SKM-1 treated with dmso at 0.1 percent for 144 hours (cell line): ENCODE measurements around the gene TMEM132C.

Source experiments
- DNase-seq: peaks from one replicate; lab custom pipeline; 2025; ENCODE audit not compliant: unreplicated experiment; lab: John Stamatoyannopoulos, UW

Gene TMEM132C

GRCh38 chr12:128698301-128698972, 431.5 kb downstream of the TMEM132C start:
- no peak for DNase-seq

GRCh38 chr12:128699106-128699505, 432.1 kb downstream of the TMEM132C start:
- DNase-seq, result no peak

DNA sequence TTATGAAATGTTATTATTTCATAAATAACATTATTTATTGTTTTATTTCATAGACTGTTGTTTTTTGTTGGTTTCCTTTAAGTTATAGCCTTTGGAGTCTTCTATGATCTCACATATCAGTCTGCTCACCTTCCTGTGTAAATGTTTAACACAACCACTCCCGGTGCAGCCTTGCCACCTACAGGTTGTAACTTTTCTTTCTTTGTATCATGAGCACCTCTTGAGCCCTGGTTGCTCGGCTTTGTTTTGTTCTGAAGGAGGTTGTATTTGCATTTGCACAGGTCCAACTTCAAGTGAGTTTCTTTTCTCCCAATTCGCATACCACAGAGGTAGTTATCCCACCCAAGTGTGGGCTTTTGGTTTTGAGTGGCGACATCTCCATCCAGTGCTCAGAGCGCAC, 435.4 kb downstream of the TMEM132C start:
- no peak for DNase-seq

- DNase-seq, result no peak
Measured at GRCh38 chr12:128705140-128705539, 438.2 kb downstream of the TMEM132C start.

DNA sequence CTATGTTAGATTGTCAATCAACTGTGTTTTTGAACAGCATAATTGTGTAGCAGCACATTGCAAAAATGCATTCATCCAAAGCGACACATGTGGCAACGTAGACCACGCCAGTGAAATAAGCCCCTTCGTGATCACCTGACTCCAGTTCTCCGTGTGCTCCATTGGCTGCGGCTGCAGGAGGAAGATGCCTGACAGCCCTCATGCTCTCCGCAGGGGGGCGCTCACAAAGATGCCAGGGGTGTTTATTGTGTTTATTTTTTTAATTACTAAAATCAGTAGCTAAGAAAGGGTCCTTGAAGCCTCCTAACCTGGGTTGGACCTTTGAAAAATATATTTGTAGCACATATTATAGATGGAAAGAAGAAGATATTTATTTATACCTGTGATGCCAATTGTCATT, 440.5 kb downstream of the TMEM132C start:
- no peak for DNase-seq

- DNase-seq, result no peak
Measured at GRCh38 chr12:128708789-128709188, 441.8 kb downstream of the TMEM132C start.

- no peak for DNase-seq
Measured at GRCh38 chr12:128709660-128710059, 442.7 kb downstream of the TMEM132C start.

GRCh38 chr12:128711486-128711885, 444.5 kb downstream of the TMEM132C start:
- no peak for DNase-seq

- no peak for DNase-seq
Measured at GRCh38 chr12:128712622-128713021, 445.7 kb downstream of the TMEM132C start.

GRCh38 chr12:128715485-128715884, 448.5 kb downstream of the TMEM132C start:
- DNase-seq, result no peak

GRCh38 chr12:128724468-128725046, 457.6 kb downstream of the TMEM132C start:
- no peak for DNase-seq

- no peak for DNase-seq
Measured at GRCh38 chr12:128726886-128727285, 459.9 kb downstream of the TMEM132C start.

GRCh38 chr12:128727461-128727860, 460.5 kb downstream of the TMEM132C start:
- DNase-seq, result no peak

DNA sequence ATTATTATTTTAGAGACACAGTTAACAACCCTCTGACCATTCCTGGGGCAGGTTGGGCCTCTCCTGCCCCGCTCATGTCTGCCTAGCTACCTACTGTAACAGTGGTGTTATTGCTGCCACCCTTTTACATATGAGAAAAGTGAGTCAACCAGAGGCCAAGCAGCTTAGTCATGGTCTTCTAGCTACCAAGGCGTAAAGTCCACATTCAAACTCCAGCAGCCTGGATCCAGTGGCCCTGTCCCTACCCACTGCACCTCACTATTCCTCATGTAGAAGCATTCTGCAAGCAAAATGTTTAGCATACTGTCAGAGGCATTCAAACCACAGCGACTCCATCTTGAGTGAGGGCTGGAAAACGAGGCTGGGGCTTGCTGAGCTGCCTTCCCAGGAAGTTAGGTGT, 461.0 kb downstream of the TMEM132C start:
- no peak for DNase-seq

- DNase-seq, result no peak
Measured at GRCh38 chr12:128729628-128730121, 462.7 kb downstream of the TMEM132C start.

- no peak for DNase-seq
Measured at GRCh38 chr12:128734371-128734770, 467.4 kb downstream of the TMEM132C start.

GRCh38 chr12:128737292-128737966, 470.5 kb downstream of the TMEM132C start:
- DNase-seq, result no peak

- DNase-seq, result no peak
Measured at GRCh38 chr12:128743916-128744315, 476.9 kb downstream of the TMEM132C start.

DNA sequence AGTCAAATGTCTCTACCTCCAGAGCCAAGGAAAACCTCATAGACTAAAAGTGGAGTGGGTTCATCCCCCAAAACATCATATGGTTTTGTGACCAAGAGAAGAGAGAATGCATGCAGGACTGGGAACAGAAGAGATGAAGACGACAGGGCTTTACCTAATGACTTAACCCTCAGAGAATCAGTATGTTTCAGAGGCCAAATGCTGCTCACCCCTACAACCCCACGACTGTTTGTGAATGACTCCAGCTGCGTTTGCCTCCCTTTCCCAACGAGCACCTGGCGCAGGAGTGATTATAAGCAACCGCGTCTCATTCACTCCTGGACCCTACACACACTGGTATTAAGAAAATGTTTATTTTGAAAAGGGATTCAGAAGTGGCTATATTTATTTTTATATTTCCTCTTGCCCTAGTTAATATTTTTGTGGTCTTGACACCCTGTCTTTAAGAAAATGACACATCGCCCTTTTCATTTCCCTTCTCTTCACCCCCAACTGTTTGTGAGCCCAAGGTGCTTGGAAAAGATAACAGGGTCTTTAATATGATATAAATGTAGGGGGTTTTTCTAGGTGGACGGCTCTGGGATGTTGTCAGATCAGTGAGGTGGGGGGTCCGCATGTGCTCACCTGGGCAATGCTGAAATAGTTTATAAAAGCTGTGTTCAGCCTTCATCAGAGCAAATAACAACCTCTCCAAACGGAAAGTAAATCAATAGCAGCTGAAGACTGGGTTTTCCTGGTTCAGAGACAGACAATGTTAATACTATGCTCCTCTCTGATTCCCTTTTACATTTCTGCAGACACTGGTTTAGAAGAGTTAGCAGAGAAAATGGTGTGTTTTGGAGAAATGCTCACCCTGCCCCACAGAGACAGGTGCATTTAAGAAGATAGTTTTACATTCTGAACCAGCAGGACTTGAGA, 479.1 kb downstream of the TMEM132C start:
- no peak for DNase-seq

- DNase-seq, result no peak
Measured at GRCh38 chr12:128747441-128747840, 480.5 kb downstream of the TMEM132C start.

DNA sequence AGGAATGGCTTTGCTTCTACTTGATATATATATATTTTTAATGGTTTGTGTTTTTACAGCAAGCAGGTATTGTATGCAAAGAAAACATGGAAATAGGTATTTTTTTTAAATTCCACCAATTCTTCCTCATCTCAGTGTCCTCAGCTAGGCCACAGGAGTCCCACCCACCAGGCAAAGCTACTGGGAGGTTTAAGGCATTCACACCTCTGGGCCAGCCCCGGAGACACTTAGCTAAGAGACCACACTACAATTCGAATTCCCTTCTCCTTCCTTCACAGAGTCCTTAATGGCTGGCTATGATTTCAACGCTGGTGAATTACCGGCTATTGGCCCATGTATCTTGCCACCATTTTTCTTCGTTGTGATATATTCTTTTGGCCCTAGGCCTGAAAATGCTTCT, 485.4 kb downstream of the TMEM132C start:
- DNase-seq, result no peak
